ENCODE results near the gene PSIP1. TPM values are rescaled to one million over a fixed set of nuclear protein-coding genes. Genes with fewer than 3 reads are reported as not detected.

Gene PSIP1
- total RNA-seq, 1 experiment from 2014 or later, result 99.1 TPM

GRCh38 chr9:15509931-15510788 is 610 bp downstream of the PSIP1 start:
- H3K9ac ChIP-seq (ENCODE audit: low read length), result peak overlapping the region; percentile 80
- H2AFZ ChIP-seq (ENCODE audit: low read depth, low read length, poor library complexity, severe bottlenecking), result no peak overlapping the region
- ATAC-seq (peak; percentile 72), DNase-seq (ENCODE audit: low read depth, low spot score) (no peak)
- H3K27me3 ChIP-seq (ENCODE audit: insufficient read depth, low read length), result no peaks in the 10 kb centered on the region
- H3K79me2 ChIP-seq (ENCODE audit: insufficient read depth, low read length), result peaks cover 53% of the 10 kb centered on the region
- H3K27ac ChIP-seq (ENCODE audit: low read depth, low read length), result peak overlapping the region; percentile 95
- H3K36me3 ChIP-seq (ENCODE audit: control insufficient read depth in 1 of 2, insufficient read depth in 2 of 2, low read length in 2 of 2), result peaks cover 22 to 26% of the 10 kb centered on the region in 2 experiments
- no peaks in the 10 kb centered on the region for H3K9me2 ChIP-seq (ENCODE audit: insufficient read depth)
- TF ChIP-seq EZH2 (IDR thresholded peaks at IDR 0.05) (no peak), EGR1 (IDR thresholded peaks at IDR 0.05; ENCODE audit: low read depth) (peak; percentile 70), ZFX (IDR thresholded peaks at IDR 0.05) (peak; percentile 46)
- H3K4me3 ChIP-seq (replicated peaks in 1 of 2; ENCODE audit: low read depth in 1 of 2, low read length in 2 of 2), result peak overlapping the region; percentile 79
- H4K20me1 ChIP-seq (ENCODE audit: insufficient read depth), result no peaks in the 10 kb centered on the region
- intact Hi-C loops (cut with micrococcal nuclease), result loop anchor here (5.0 kb wide), 1 partner anchor 42 kb away; the partner anchor contains the start of gene CCDC171
- RAD21 ChIA-PET (ENCODE audit: low non-redundant PET in 1 of 2, low total read pairs in 2 of 2, uncharacterized antibody in 2 of 2, unreplicated experiment in 2 of 2), result interaction anchor here in 1 of 2 experiments (0.6 kb wide), 1 partner anchor 134 kb away, joined by 7 read pairs; no protein-coding TSS in a partner anchor
- POLR2A ChIA-PET, result interaction anchor here (1.5 to 1.9 kb wide), 3 partner anchors 9 to 43 kb away, joined by 4 to 9 read pairs (median 6); partner anchors contain the start of gene CCDC171
- BruUV-seq (replicated peaks), result no TSS peak
- peak overlapping the region; percentile 77 for H3K4me2 ChIP-seq (ENCODE audit: low read length)
- H3K9me3 ChIP-seq (ENCODE audit: control insufficient read depth in 1 of 2, insufficient read depth in 1 of 2, low read depth in 1 of 2, low read length in 2 of 2), result no peaks in the 10 kb centered on the region
- H3K4me1 ChIP-seq (ENCODE audit: control insufficient read depth in 1 of 2, insufficient read depth in 2 of 2, low read length in 2 of 2), result peaks cover 11 to 27% of the 10 kb centered on the region in 2 experiments
- CTCF ChIA-PET, result no interaction called here

GRCh38 chr9:15505921-15506320 is 4.8 kb downstream of the PSIP1 start:
- peaks cover 32 to 40% of the 10 kb centered on the region in 2 experiments for H3K36me3 ChIP-seq (ENCODE audit: control insufficient read depth in 1 of 2, insufficient read depth in 2 of 2, low read length in 2 of 2)
- ATAC-seq, result no peak
- H3K9me3 ChIP-seq (ENCODE audit: control insufficient read depth in 1 of 2, insufficient read depth in 1 of 2, low read depth in 1 of 2, low read length in 2 of 2), result no peaks in the 10 kb centered on the region
- H3K27ac ChIP-seq (ENCODE audit: low read depth, low read length), result no peak overlapping the region
- intact Hi-C loops (cut with micrococcal nuclease), result no loop called here
- no peaks in the 10 kb centered on the region for H3K9me2 ChIP-seq (ENCODE audit: insufficient read depth)
- no peak overlapping the region for H3K9ac ChIP-seq (ENCODE audit: low read length)
- DNase-seq (ENCODE audit: low read depth, low spot score), result no peak
- no peak overlapping the region for H3K4me3 ChIP-seq (replicated peaks in 1 of 2; ENCODE audit: low read depth in 1 of 2, low read length in 2 of 2)
- H3K4me1 ChIP-seq (ENCODE audit: control insufficient read depth in 1 of 2, insufficient read depth in 2 of 2, low read length in 2 of 2), result peaks cover 3 to 7% of the 10 kb centered on the region in 2 experiments; a peak in 2 of 4 replicates
- H4K20me1 ChIP-seq (ENCODE audit: insufficient read depth), result 0 out of 2 replicates have a peak, but pooled peaks cover 1% of the 10 kb centered on the region
- H2AFZ ChIP-seq (ENCODE audit: low read depth, low read length, poor library complexity, severe bottlenecking), result no peak overlapping the region
- POLR2A ChIA-PET, result no interaction called here
- CTCF ChIA-PET, result no interaction called here
- H3K27me3 ChIP-seq (ENCODE audit: insufficient read depth, low read length), result no peaks in the 10 kb centered on the region
- RAD21 ChIA-PET (ENCODE audit: low non-redundant PET in 1 of 2, low total read pairs in 2 of 2, uncharacterized antibody in 2 of 2, unreplicated experiment in 2 of 2), result no interaction called here
- peaks cover 92% of the 10 kb centered on the region for H3K79me2 ChIP-seq (ENCODE audit: insufficient read depth, low read length)
- H3K4me2 ChIP-seq (ENCODE audit: low read length), result no peak overlapping the region
- no TSS peak for BruUV-seq (replicated peaks)
- TF ChIP-seq POLR2AphosphoS5 (IDR thresholded peaks at IDR 0.05; ENCODE audit: low read depth, low read length), result no peak
- TF ChIP-seq YY1 (IDR thresholded peaks at IDR 0.05; ENCODE audit: extremely low read depth, insufficient replicate concordance, low read depth, low read length), result no peak
- TF ChIP-seq REST (IDR thresholded peaks at IDR 0.05; ENCODE audit: low read depth), result no peak
- no peak for TF ChIP-seq CTCF (IDR thresholded peaks at IDR 0.05 in 2 of 3, conservative IDR thresholded peaks at IDR 0.05 in 1 of 3; ENCODE audit: borderline replicate concordance in 1 of 3, insufficient read depth in 1 of 3, low read depth in 2 of 3, low read length in 2 of 3)
- TF ChIP-seq ATF3 (IDR thresholded peaks at IDR 0.05), result no peak
- TF ChIP-seq SIN3A (IDR thresholded peaks at IDR 0.05; ENCODE audit: low read depth), result no peak
- TF ChIP-seq ZNF274 (IDR thresholded peaks at IDR 0.05; ENCODE audit: low read depth, low read length), result no peak
- TF ChIP-seq SP1 (IDR thresholded peaks at IDR 0.05; ENCODE audit: low read depth), result no peak
- TF ChIP-seq MAX (IDR thresholded peaks at IDR 0.05), result no peak
- TF ChIP-seq EZH2phosphoT487 (IDR thresholded peaks at IDR 0.05; ENCODE audit: borderline replicate concordance), result no peak
